GM21367 (cell line): Measurements from ENCODE around the gene PDE4B.

Source experiments
- ATAC-seq: cut with Tn5 transposase; IDR thresholded peaks from one replicate; pipeline ENCODE4 v1.9.1; 2021; ENCODE audit not compliant: unreplicated experiment

Gene PDE4B

GRCh38 chr1:66275601-66276023, 482.9 kb downstream of the PDE4B start:
- ATAC-seq: no peak

- peak; percentile 76 for ATAC-seq
These were observed 483.5 kb downstream of the PDE4B start for GRCh38 chr1:66276218-66276617.

GRCh38 chr1:66278260-66279021, 485.7 kb downstream of the PDE4B start:
- peak; percentile 16 for ATAC-seq

- ATAC-seq: no peak
These were observed 489.1 kb downstream of the PDE4B start for GRCh38 chr1:66281808-66282207.

GRCh38 chr1:66282343-66282852, 489.7 kb downstream of the PDE4B start:
- ATAC-seq: peak; percentile 79

- ATAC-seq: no peak
These were observed 490.4 kb downstream of the PDE4B start for GRCh38 chr1:66282891-66283621.

GRCh38 chr1:66283622-66284041, 490.9 kb downstream of the PDE4B start:
- peak; percentile 42 for ATAC-seq

GRCh38 chr1:66284746-66285145, 492.1 kb downstream of the PDE4B start:
- ATAC-seq: no peak

GRCh38 chr1:66285618-66286270, 493.0 kb downstream of the PDE4B start:
- no peak for ATAC-seq

GRCh38 chr1:66286307-66286706, 493.6 kb downstream of the PDE4B start:
- no peak for ATAC-seq

- ATAC-seq: no peak
These were observed 495.4 kb downstream of the PDE4B start for GRCh38 chr1:66288048-66288447.

- no peak for ATAC-seq
These were observed 498.3 kb downstream of the PDE4B start for GRCh38 chr1:66290761-66291530.

GRCh38 chr1:66291531-66291864, 498.8 kb downstream of the PDE4B start:
- ATAC-seq: no peak

GRCh38 chr1:66292305-66292704, 499.6 kb downstream of the PDE4B start:
- no peak for ATAC-seq

GRCh38 chr1:66292944-66293343, 500.2 kb downstream of the PDE4B start:
- ATAC-seq: no peak

- ATAC-seq: no peak
These were observed 502.1 kb downstream of the PDE4B start for GRCh38 chr1:66294707-66295370.

- ATAC-seq: no peak
These were observed 503.1 kb downstream of the PDE4B start for GRCh38 chr1:66295803-66296202.

- ATAC-seq: no peak
These were observed 503.7 kb downstream of the PDE4B start for GRCh38 chr1:66296370-66296769.

GRCh38 chr1:66296951-66297350, 504.3 kb downstream of the PDE4B start:
- ATAC-seq: no peak

- no peak for ATAC-seq
These were observed 505.8 kb downstream of the PDE4B start for GRCh38 chr1:66298464-66298863.
